Measurements from ENCODE around the gene DUSP22. TPM values are rescaled to one million over a fixed set of nuclear protein-coding genes. Genes with fewer than 3 reads are reported as not detected.

DUSP22 gene
- total RNA-seq, 1 experiment from 2014 or later = 19.2 TPM

- ChIA-PET RAD21 (ENCODE audit: low non-redundant PET in 1 of 2, low total read pairs in 2 of 2, uncharacterized antibody in 2 of 2, unreplicated experiment in 2 of 2) (no interaction called here), CTCF (no interaction called here), POLR2A (no interaction called here)
- Histone ChIP-seq H3K4me1 (ENCODE audit: control insufficient read depth in 1 of 2, insufficient read depth in 2 of 2, low read length in 2 of 2) (no peaks in the 10 kb centered on the region), H3K9me3 (ENCODE audit: control insufficient read depth in 1 of 2, insufficient read depth in 1 of 2, low read depth in 1 of 2, low read length in 2 of 2) (no peaks in the 10 kb centered on the region; a peak in 1 of 4 replicates), H3K9ac (ENCODE audit: low read length) (no peak overlapping the region), H4K20me1 (ENCODE audit: insufficient read depth) (no peaks in the 10 kb centered on the region), H3K27me3 (ENCODE audit: insufficient read depth, low read length) (peaks cover 12% of the 10 kb centered on the region; the same call in 1 of the 2 replicates), H3K79me2 (ENCODE audit: insufficient read depth, low read length) (no peaks in the 10 kb centered on the region), H3K36me3 (ENCODE audit: control insufficient read depth in 1 of 2, insufficient read depth in 2 of 2, low read length in 2 of 2) (no peaks in the 10 kb centered on the region), H3K4me2 (ENCODE audit: low read length) (no peak overlapping the region), H2AFZ (ENCODE audit: low read depth, low read length, poor library complexity, severe bottlenecking) (no peak overlapping the region), H3K9me2 (ENCODE audit: insufficient read depth) (no peaks in the 10 kb centered on the region), H3K27ac (ENCODE audit: low read depth, low read length) (no peak overlapping the region), H3K4me3 (replicated peaks in 1 of 2; ENCODE audit: low read depth in 1 of 2, low read length in 2 of 2) (no peak overlapping the region)
- no peak for DNase-seq (ENCODE audit: low read depth, low spot score)
- intact Hi-C loops (cut with micrococcal nuclease) = no loop called here
- TF ChIP-seq ZNF274 (IDR thresholded peaks at IDR 0.05; ENCODE audit: low read depth, low read length) (no peak), ZFX (IDR thresholded peaks at IDR 0.05) (no peak), EZH2phosphoT487 (IDR thresholded peaks at IDR 0.05; ENCODE audit: borderline replicate concordance) (no peak), JUND (IDR thresholded peaks at IDR 0.05) (no peak), POLR2A (IDR thresholded peaks at IDR 0.05; ENCODE audit: borderline replicate concordance, extremely low read depth, insufficient read depth, insufficient read length) (no peak), MAX (IDR thresholded peaks at IDR 0.05) (no peak), SIN3A (IDR thresholded peaks at IDR 0.05; ENCODE audit: low read depth) (no peak), FOSL1 (IDR thresholded peaks at IDR 0.05; ENCODE audit: low read depth) (no peak), ELF1 (IDR thresholded peaks at IDR 0.05; ENCODE audit: borderline replicate concordance, low read depth) (no peak), EZH2 (IDR thresholded peaks at IDR 0.05) (no peak), ATF3 (IDR thresholded peaks at IDR 0.05) (no peak), CBX3 (IDR thresholded peaks at IDR 0.05; ENCODE audit: low read depth) (no peak), POLR2AphosphoS5 (IDR thresholded peaks at IDR 0.05; ENCODE audit: low read depth, low read length) (no peak), RAD21 (IDR thresholded peaks at IDR 0.05; ENCODE audit: low read depth) (no peak)
- TF ChIP-seq, protein P1, sequence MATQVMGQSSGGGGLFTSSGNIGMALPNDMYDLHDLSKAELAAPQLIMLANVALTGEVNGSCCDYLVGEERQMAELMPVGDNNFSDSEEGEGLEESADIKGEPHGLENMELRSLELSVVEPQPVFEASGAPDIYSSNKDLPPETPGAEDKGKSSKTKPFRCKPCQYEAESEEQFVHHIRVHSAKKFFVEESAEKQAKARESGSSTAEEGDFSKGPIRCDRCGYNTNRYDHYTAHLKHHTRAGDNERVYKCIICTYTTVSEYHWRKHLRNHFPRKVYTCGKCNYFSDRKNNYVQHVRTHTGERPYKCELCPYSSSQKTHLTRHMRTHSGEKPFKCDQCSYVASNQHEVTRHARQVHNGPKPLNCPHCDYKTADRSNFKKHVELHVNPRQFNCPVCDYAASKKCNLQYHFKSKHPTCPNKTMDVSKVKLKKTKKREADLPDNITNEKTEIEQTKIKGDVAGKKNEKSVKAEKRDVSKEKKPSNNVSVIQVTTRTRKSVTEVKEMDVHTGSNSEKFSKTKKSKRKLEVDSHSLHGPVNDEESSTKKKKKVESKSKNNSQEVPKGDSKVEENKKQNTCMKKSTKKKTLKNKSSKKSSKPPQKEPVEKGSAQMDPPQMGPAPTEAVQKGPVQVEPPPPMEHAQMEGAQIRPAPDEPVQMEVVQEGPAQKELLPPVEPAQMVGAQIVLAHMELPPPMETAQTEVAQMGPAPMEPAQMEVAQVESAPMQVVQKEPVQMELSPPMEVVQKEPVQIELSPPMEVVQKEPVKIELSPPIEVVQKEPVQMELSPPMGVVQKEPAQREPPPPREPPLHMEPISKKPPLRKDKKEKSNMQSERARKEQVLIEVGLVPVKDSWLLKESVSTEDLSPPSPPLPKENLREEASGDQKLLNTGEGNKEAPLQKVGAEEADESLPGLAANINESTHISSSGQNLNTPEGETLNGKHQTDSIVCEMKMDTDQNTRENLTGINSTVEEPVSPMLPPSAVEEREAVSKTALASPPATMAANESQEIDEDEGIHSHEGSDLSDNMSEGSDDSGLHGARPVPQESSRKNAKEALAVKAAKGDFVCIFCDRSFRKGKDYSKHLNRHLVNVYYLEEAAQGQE (IDR thresholded peaks at IDR 0.05; ENCODE audit: low read depth) = no peak
- TF ChIP-seq, protein P2, sequence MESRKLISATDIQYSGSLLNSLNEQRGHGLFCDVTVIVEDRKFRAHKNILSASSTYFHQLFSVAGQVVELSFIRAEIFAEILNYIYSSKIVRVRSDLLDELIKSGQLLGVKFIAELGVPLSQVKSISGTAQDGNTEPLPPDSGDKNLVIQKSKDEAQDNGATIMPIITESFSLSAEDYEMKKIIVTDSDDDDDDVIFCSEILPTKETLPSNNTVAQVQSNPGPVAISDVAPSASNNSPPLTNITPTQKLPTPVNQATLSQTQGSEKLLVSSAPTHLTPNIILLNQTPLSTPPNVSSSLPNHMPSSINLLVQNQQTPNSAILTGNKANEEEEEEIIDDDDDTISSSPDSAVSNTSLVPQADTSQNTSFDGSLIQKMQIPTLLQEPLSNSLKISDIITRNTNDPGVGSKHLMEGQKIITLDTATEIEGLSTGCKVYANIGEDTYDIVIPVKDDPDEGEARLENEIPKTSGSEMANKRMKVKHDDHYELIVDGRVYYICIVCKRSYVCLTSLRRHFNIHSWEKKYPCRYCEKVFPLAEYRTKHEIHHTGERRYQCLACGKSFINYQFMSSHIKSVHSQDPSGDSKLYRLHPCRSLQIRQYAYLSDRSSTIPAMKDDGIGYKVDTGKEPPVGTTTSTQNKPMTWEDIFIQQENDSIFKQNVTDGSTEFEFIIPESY (IDR thresholded peaks at IDR 0.05; ENCODE audit: extremely low read depth, insufficient replicate concordance, low read length) = no peak
- ATAC-seq = no peak
- BruUV-seq (replicated peaks) = no TSS peak
Observed at GRCh38 chr6:400815-401214, 108.5 kb downstream of the DUSP22 start.
